Fibroblast of skin of back (primary cell): ENCODE results near the gene WDR82. TPM values are rescaled to one million over a fixed set of nuclear protein-coding genes. Genes with fewer than 3 reads are reported as not detected.

ENCODE experiments used
- DNase-seq: peaks from one replicate; pipeline ENCODE4 v3.0.0-alpha.2; 2013
- polyA plus RNA-seq, 2 experiments: library from polyadenylated mRNA; unstranded; fragments of 120-200 nt; gene quantifications; one replicate each; pipeline ENCODE4 v1.2.1, GENCODE V29; 2013; ENCODE audit not compliant: insufficient read length in 2 of 2

WDR82 gene
- 72.1 TPM for polyA plus RNA-seq (2013, experiment 1 of 2; ENCODE audit: insufficient read length)
- polyA plus RNA-seq (2013, experiment 2 of 2; ENCODE audit: insufficient read length), result 56.3 TPM

- DNase-seq, result peak; percentile 92
Observed at GRCh38 chr3:52278510-52279069, at the start of gene WDR82. Gene WDR82 (minus strand): TSS chr3:52278649. CDS start chr3:52278361, 288 bp downstream.

DNA sequence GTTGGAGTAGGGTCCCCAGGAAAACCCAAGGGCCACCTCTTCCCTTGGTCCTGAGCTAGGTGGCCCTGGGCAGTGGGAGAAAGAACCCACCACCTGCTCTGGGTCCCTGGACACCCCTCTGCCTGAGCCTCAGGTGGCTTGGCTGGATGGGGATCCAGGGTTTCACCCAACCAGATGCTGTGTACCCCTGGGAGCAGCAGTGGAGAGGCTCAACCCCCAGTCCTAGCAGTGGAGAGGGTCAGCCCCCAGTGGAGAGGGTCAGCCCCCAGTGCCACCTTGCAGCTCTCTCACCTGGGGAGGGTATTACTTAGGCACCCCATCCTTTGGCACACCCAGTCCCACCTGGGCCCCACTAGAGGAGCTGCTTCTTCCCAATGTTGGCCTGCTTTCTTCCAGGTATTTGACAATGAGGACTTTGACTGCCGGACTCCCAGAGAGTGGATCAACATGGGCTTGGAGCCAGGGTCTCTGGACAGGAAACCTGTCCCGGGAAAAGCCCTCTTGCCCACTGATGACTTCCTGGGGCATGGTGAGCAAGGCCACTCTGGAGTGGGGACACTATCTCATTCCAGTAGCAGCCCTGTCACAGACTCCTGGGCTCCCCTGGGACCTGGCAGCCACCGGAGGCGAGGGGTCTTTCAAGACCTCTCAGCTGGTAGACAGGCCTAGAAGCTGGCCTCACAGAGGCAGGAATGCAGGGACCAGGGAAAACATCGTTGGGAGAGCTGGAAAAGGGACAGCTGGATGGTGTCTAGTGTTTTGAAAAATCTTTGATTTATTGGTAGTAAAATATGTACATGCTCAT, 49.2 kb upstream of the WDR82 start:
- DNase-seq, result no peak

DNA sequence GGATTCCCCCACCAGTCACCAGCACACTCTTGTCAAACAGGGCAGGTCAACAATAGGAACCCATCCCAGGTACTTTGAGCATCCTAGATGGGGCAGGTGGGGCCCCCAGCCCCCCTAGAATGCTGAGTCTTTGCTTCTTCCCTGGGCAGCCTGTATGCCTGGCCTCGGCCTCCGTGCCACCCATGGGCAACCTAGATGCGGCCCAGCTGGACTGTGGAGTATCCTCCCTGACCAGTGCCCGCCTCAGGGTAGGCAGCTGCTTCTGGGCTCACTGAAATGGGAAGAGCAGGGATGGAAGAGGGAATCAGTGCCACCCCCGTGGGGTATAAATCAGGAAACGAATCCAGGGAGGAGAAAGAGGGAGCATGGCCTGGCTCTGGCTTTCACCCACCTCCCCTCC, 48.5 kb upstream of the WDR82 start:
- no peak for DNase-seq

DNA sequence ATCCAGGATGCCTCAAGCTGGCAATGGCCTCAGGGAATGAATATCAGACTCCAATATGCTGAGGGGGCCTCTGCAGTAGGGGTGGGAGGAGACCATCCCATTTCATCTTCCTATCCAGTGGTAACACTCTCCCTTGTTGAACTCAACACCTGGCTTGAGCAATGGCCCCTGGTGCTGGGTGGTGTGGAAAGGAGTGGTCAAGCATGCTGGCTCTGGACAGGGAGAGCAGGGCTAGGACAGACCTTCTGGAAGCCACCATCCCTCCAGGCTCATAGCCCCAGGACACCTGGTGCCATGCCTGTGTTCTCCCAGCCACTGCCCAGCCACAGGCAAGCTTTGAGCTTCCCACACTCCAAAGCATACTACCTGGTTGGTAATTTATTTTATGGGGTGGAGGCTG, 47.2 kb upstream of the WDR82 start:
- no peak for DNase-seq

DNA sequence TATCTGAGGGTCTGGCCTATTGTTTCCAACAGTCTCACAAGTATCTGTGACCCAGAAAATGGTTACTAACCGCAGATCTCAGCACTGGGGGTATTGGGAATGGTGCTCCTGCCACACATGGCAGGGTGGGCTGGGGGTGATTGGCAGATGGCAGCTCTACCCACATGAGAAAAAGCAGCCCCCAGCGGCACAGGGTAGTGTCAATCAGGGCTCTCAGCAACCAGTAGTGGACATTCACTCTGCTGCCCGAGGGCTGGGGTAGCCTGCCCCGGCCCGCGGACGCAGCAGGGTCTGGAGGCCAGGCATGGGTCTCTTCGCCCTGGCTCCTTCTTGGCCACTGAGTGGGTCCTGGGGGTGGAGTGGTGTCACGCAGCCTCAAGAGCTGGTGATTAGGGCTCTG, 46.2 kb upstream of the WDR82 start:
- DNase-seq, result no peak

DNA sequence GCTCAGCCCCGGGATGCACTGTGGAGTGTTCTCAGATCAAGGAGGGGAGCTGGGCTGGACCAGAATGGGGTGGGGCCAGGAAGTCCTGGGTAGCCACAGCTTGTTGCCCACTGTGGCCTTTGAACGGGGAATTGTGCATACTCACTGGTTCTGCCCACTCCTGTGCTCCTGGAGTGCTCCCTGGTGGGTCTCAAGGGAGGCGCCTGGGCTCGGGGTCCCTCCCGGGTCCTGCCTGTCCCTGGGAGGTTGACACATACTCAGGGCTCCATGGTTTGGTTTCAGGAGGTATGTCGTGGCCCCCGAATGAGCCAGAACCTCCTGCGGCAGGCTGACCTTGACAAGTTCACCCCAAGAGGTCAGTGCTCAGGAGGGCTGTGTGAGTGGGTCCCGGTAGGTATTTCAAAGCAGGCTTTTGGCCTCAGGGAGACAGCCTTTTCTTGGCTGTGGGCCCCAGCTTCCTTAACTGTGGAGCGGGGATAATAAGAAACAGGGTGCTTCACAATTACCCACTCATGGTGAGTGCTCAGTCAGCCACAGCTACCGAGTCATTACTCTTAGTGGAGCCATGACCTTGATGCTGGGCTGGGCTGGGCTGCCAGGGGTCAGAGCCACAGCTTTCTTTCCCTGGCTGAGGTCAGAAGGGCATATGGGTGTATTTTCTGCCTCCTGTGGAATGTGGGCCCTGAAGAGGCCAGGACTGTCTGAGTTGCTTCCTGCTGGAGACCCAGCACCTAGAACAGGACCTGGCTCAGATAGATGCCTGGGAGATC, 45.3 kb upstream of the WDR82 start:
- DNase-seq, result no peak

GRCh38 chr3:52322466-52322865, 44.0 kb upstream of the WDR82 start:
- no peak for DNase-seq

- no peak for DNase-seq
Observed at GRCh38 chr3:52321481-52321880, 43.0 kb upstream of the WDR82 start.

- no peak for DNase-seq
Observed at GRCh38 chr3:52319921-52320595, 41.6 kb upstream of the WDR82 start.

GRCh38 chr3:52318186-52318816, 39.9 kb upstream of the WDR82 start:
- no peak for DNase-seq

- DNase-seq, result peak; percentile 53
Observed at GRCh38 chr3:52317208-52318000, 39.0 kb upstream of the WDR82 start.

DNA sequence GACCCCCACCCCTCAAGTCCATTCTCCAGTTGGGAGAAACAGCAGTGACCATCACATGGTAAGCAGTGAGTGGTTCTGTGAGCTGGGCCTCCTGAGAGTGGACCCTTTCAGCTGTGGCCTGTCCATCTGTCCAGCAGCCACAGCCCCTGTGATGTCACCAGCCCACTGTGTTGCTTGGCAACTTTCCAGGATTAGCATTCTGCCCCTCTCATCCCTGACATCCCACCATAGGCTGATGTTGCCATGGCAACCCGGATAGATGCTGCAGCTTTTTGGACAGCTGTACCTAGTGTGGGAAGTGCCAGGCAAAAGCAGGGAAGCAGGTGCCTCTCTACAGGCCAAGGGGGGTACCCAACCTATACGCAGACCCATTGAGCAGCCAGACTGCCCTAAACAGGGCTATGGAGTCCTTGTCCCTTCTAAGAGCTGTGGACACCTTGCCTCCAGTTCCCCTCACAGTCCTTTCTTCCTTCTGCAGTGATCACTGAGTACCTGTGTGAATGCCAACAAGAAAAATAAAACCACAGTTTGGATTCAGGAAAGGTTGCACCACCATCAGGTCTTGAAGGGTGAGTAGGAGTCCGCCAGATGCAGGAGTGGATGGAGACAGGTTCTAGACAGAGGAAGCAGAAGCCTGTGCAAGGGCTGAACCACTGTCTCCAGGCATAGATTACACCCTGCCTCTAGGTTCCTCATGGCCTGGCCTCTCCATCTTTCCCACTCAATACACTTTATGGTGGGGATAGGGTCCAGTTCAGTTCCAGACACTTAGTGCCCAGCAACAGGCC, 37.7 kb upstream of the WDR82 start, which contains the start of gene DNAH1:
Gene DNAH1 (plus strand): TSS at position 343 of the 788 bp plus-strand sequence. CDS start 6,124 bp downstream, outside the sequence.
- no peak for DNase-seq

- no peak for DNase-seq
Observed at GRCh38 chr3:52315006-52315405, 36.6 kb upstream of the WDR82 start.

GRCh38 chr3:52314489-52314888, 36.0 kb upstream of the WDR82 start:
- no peak for DNase-seq

DNA sequence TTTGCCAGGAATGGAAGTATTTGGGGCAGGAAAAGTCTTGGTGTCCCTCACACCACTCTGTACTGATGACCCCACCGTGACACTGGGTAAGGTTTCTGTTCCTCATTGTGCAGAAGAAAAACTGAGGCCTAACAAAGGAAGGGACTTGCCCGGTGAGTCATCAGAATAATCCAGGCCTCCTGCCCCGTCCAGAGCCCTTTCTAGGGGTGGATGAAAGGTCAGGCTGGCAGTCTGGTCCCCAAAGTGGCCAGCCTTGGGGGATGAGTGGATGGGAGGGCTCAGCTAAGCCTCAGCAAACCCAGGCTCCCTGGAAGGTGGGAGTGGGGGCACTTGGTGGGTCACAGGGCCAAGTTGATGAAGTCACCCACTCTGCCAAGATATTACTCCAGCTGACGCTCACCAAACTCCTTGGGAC, 35.3 kb upstream of the WDR82 start:
- DNase-seq, result peak; percentile 20

DNA sequence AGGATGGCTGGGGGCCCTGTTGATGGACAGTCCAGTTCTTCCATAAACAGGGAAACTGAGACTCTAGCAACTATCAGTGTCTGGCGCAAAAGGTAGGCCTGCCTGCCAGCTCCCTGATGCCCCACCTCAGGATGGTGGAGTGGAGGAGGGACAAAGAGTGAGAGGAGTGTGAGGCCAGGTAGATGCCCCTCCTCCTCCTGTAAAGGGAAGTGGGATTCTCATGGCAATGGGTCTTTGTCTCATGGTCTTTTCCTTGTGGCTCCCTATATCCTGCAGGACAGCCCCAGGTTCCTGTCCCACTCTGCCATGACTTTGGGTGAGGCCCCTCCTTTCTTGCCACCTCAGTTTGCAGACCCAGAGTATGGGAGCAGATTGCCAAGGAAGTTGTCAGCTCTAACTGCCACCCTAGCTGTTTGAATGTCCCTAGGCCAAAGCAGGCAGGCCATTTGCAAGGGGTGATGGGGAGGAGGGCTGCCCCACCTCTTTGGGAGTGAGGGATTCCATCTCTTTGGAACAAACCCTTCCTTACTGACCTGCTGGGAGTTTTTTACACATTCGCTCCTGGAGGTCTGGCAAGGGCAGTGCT, 34.8 kb upstream of the WDR82 start:
- no peak for DNase-seq

DNA sequence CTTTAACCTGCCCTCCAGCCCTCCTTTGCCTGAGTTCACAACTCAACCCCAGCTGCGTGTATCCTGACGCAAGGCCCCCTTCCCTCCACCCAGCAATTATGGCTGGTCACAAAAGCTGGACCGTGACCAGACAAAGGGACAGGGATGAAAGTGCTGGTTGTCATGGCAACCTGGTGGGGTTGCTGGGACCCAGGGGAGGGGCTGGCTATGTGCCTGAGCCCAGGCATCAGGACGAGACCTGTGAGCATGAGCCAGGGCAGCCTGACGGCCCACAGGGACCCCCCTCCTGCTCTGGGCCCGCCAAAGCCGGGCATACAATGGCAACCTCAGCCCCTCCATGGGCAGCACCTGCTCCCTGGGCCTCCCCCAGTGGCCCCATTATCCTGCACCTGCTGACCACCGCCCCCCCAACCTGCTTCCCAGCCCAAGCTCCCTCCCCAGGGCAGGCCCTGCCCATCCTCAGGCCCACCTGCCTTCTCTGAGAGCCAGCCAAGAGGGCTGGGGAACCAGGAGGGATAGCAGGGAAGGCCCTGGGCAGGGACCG, 33.2 kb upstream of the WDR82 start:
- no peak for DNase-seq

- no peak for DNase-seq
Observed at GRCh38 chr3:52310861-52311575, 32.6 kb upstream of the WDR82 start.

DNA sequence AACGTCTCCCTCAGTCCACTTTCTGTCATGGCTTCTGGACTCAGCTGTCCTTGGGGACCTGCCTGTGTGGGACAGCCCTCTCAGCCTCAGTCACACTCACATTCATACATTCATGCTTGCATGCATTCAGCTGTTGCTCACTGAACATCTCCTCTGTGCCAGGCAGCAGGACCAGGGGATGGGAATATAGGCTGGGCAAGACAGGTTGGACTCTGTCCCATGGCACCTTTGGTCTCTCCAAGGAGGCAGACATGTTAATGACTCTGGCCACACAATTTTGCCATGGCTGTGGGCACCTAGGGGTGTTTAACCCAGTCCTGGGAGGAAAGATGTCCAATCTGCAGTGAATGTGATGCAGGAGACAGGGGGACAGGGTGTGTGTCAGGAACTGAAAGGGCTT, 29.9 kb upstream of the WDR82 start:
- no peak for DNase-seq
